NCI-H128 (cell line): ENCODE measurements around the gene SAMHD1.
"Not testable (repeated sequence)": the region's sequence is repeated elsewhere in the genome, so short reads cannot be mapped to it uniquely, and the experiment has no call there.

Experiments
- DNase-seq: peaks from one replicate; lab custom pipeline; 2025; ENCODE audit not compliant: unreplicated experiment; lab: John Stamatoyannopoulos, UW

The SAMHD1 gene

GRCh38 chr20:36875702-36876472 is 75.6 kb downstream of the SAMHD1 start, which contains the start of gene TLDC2:
Gene TLDC2, plus strand, starts transcription at chr20:36876138. Its CDS starts 37 bp downstream, at chr20:36876175.
- DNase-seq: no peak

GRCh38 chr20:36875093-36875492 is 76.4 kb downstream of the SAMHD1 start:
- DNase-seq: not testable (repeated sequence)

GRCh38 chr20:36873498-36874189 is 77.9 kb downstream of the SAMHD1 start:
- DNase-seq: no peak

GRCh38 chr20:36872852-36873251 is 78.7 kb downstream of the SAMHD1 start:
- no peak for DNase-seq

GRCh38 chr20:36871640-36872570 is 79.6 kb downstream of the SAMHD1 start:
- no peak for DNase-seq

GRCh38 chr20:36866681-36867495 is 84.6 kb downstream of the SAMHD1 start:
- DNase-seq: no peak

GRCh38 chr20:36866164-36866563 is 85.3 kb downstream of the SAMHD1 start:
- DNase-seq: no peak

GRCh38 chr20:36865861-36866149 is 85.7 kb downstream of the SAMHD1 start:
- no peak for DNase-seq

- DNase-seq: no peak
Observed at GRCh38 chr20:36865076-36865860, 86.2 kb downstream of the SAMHD1 start.

- DNase-seq: no peak
Observed at GRCh38 chr20:36862857-36863668, 88.4 kb downstream of the SAMHD1 start.

- DNase-seq: peak; percentile 58
Observed at GRCh38 chr20:36861875-36862801, 89.4 kb downstream of the SAMHD1 start.

GRCh38 chr20:36861625-36861874 is 90.0 kb downstream of the SAMHD1 start:
- no peak for DNase-seq

GRCh38 chr20:36860811-36861624 is 90.5 kb downstream of the SAMHD1 start:
- DNase-seq: no peak

- DNase-seq: no peak
Observed at GRCh38 chr20:36860339-36860738, 91.2 kb downstream of the SAMHD1 start.

- no peak for DNase-seq
Observed at GRCh38 chr20:36859700-36860330, 91.7 kb downstream of the SAMHD1 start.

- no peak for DNase-seq
Observed at GRCh38 chr20:36859282-36859555, 92.3 kb downstream of the SAMHD1 start.
